Breast epithelium (tissue), 4 donors: ENCODE measurements around the gene CTSL. TPM values are rescaled to one million over a fixed set of nuclear protein-coding genes. Genes with fewer than 3 reads are reported as not detected.

ENCODE experiments used
- DNase-seq, 2 donors: peaks; one replicate each; pipeline ENCODE4 v3.0.0-alpha.2; 2019; ENCODE audit warnings: low spot score in 2 of 2
- H3K27ac ChIP-seq, 2 donors: fragments of 200-600 bp; sonication (generic) in 1 of 2; one replicate each; pipeline ENCODE4 v1.5.1; 2016 to 2019; ENCODE audit warnings: mild to moderate bottlenecking in 1 of 2
- H3K27me3 ChIP-seq, 2 donors: fragments of 200-600 bp; sonication (generic) in 1 of 2; one replicate each; pipeline versions ENCODE4 v1.5.1 to v1.6.0; 2017 to 2019; ENCODE audit warnings: control low read depth in 1 of 2, mild to moderate bottlenecking in 1 of 2
- H3K36me3 ChIP-seq: fragments of 200-600 bp; one replicate; pipeline ENCODE4 v1.5.1; 2019
- H3K4me1 ChIP-seq, 2 donors: fragments of 200-600 bp; sonication (generic); one replicate each; pipeline ENCODE4 v1.5.1; 2016 to 2019; ENCODE audit warnings: control low read depth in 1 of 2
- H3K4me3 ChIP-seq, 3 donors: fragments of 200-600 bp; sonication (generic); 1 replicate in 2 of 3; 2 replicates in 1 of 3; pipeline ENCODE4 v1.5.1; 2016 to 2019; ENCODE audit warnings: mild to moderate bottlenecking in 3 of 3, moderate library complexity in 2 of 3
- H3K9me3 ChIP-seq, 2 donors: fragments of 200-600 bp; sonication (generic) in 1 of 2; one replicate each; pipeline ENCODE4 v1.5.1; 2016 to 2019; ENCODE audit warnings: control low read depth in 1 of 2
- POLR2A ChIP-seq: fragments of 450-650 bp; IDR thresholded peaks from one replicate; pipeline ENCODE4 v1.6.1; 2016; ENCODE audit warnings: antibody characterized with exemption, mild to moderate bottlenecking, moderate library complexity
- POLR2AphosphoS5 ChIP-seq, 3 donors: sonication (generic); formaldehyde crosslinking; IDR thresholded peaks; one replicate each; pipeline ENCODE4 v1.6.1; 2017; ENCODE audit warnings: antibody characterized with exemption in 3 of 3
- intact Hi-C: fragments of 100-400 bp; cut with DNase I; formaldehyde crosslinking; loops from one replicate; pipeline ENCODE4 v1.15.1; 2023; ENCODE audit warnings: low total_unique reads
- total RNA-seq, 3 donors: library from RNA; depleted of rRNA; stranded (reverse); fragments of >200 nt; gene quantifications; one replicate each; pipeline ENCODE4 v1.1.0, GENCODE V29; 2016
- TF ChIP-seq, protein P1 (sequence below), 3 donors: fragments of 450-650 bp; IDR thresholded peaks; one replicate each; pipeline ENCODE4 v1.5.1; 2016 to 2017; ENCODE audit warnings: antibody characterized with exemption in 3 of 3, mild to moderate bottlenecking in 3 of 3, moderate library complexity in 3 of 3

Gene CTSL
- total RNA-seq, 3 donors from 2014 or later = 89.0 to 147 (median 134) TPM

DNA sequence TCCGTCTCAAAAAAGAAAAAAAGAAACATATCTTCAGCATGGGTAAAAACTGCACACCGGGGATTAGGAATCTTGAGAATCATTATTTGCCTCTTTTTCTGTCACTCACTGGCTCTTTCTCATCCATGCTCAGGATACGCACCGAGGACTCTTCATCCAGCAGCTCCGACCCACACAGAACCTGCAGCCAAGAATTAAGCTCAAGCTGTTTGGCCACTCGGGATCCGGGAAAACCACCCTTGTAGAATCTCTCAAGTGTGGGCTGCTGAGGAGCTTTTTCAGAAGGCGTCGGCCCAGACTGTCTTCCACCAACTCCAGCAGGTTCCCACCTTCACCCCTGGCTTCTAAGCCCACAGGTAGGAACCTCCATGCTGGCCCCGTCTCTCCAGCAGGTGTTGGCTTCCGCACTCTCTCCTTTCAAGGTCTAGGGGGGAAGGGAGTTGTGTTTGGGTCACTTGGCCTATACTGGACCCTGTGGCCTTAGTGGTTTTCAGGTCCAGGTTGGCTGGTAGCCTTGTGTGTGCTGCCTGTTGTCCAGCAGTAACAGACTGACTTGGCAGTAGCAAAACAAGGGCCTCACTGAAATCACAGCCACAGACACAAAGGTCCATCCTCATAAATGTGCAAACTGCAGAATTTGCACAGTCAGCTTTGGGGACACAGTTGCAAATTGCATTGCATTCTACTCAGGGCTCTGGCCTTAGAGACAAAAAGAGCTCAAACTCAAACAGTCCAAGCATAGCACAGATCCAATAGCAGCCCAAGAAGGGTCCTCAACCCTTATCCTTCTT, 44.5 kb upstream of the CTSL start:
- Histone ChIP-seq H3K9me3 (no peaks in the 10 kb centered on the region), H3K27ac (no peak overlapping the region), H3K27me3 (peaks cover 0 to 4% of the 10 kb centered on the region in 2 donors), H3K4me1 (no peaks in the 10 kb centered on the region), H3K36me3 (no peaks in the 10 kb centered on the region), H3K4me3 (no peak overlapping the region)
- intact Hi-C loops = no loop called here
- DNase-seq = no peak
- TF ChIP-seq POLR2A (no peak), POLR2AphosphoS5 (IDR thresholded peaks at IDR 0.05) (no peak)
- TF ChIP-seq, protein P1, sequence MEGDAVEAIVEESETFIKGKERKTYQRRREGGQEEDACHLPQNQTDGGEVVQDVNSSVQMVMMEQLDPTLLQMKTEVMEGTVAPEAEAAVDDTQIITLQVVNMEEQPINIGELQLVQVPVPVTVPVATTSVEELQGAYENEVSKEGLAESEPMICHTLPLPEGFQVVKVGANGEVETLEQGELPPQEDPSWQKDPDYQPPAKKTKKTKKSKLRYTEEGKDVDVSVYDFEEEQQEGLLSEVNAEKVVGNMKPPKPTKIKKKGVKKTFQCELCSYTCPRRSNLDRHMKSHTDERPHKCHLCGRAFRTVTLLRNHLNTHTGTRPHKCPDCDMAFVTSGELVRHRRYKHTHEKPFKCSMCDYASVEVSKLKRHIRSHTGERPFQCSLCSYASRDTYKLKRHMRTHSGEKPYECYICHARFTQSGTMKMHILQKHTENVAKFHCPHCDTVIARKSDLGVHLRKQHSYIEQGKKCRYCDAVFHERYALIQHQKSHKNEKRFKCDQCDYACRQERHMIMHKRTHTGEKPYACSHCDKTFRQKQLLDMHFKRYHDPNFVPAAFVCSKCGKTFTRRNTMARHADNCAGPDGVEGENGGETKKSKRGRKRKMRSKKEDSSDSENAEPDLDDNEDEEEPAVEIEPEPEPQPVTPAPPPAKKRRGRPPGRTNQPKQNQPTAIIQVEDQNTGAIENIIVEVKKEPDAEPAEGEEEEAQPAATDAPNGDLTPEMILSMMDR (IDR thresholded peaks at IDR 0.05) = no peak

DNA sequence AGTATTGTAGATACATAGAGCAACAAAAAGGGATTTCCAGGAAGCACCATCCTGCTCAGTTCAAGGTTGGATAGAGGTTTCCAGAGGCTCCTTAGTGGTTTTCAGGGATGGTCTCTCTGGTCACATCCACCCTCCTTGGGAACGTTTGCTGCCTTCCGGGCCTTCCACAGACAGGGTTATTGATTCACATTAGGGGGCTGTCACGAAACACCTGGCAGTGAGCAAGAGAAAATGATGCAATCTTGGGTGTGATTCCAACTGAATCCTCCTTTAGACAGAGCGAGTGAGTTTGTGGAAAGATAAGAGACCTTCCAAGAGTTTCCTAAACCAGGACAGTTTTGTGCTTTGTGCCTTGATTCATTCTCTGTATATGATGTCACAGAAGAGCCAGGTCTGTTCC, 43.8 kb upstream of the CTSL start:
- intact Hi-C loops = no loop called here
- H3K27ac ChIP-seq = no peak overlapping the region
- H3K36me3 ChIP-seq = no peaks in the 10 kb centered on the region
- DNase-seq = no peak
- no peaks in the 10 kb centered on the region for H3K4me1 ChIP-seq
- H3K27me3 ChIP-seq = peaks cover 0 to 4% of the 10 kb centered on the region in 2 donors
- TF ChIP-seq, protein P1 (IDR thresholded peaks at IDR 0.05) = no peak
- no peak overlapping the region for H3K4me3 ChIP-seq
- H3K9me3 ChIP-seq = no peaks in the 10 kb centered on the region

DNA sequence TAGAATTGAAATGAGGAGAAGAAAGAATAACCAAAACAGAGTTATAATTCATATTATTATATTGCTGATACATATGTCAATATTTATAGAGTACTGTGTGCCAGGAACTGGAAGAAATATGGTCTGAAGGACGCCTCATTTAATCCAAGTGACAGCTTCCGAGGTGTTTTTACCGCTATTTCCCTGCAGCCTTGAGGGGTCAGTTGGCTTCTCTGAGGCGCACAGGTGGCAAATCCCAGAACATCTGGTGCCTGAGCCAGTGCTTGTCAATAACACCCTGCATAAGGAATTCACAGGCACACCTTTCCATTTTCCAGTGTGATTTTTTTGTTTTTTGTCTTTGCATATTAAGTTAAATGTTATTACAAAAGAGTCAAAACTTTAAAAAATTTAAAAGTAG, 43.3 kb upstream of the CTSL start:
- DNase-seq = no peak
- TF ChIP-seq, protein P1 (IDR thresholded peaks at IDR 0.05) = no peak
- TF ChIP-seq POLR2A (no peak), POLR2AphosphoS5 (IDR thresholded peaks at IDR 0.05) (no peak)
- no peak overlapping the region for H3K27ac ChIP-seq
- no peaks in the 10 kb centered on the region for H3K9me3 ChIP-seq
- no peaks in the 10 kb centered on the region for H3K27me3 ChIP-seq
- H3K4me1 ChIP-seq = no peaks in the 10 kb centered on the region
- intact Hi-C loops = no loop called here
- no peak overlapping the region for H3K4me3 ChIP-seq
- no peaks in the 10 kb centered on the region for H3K36me3 ChIP-seq

DNA sequence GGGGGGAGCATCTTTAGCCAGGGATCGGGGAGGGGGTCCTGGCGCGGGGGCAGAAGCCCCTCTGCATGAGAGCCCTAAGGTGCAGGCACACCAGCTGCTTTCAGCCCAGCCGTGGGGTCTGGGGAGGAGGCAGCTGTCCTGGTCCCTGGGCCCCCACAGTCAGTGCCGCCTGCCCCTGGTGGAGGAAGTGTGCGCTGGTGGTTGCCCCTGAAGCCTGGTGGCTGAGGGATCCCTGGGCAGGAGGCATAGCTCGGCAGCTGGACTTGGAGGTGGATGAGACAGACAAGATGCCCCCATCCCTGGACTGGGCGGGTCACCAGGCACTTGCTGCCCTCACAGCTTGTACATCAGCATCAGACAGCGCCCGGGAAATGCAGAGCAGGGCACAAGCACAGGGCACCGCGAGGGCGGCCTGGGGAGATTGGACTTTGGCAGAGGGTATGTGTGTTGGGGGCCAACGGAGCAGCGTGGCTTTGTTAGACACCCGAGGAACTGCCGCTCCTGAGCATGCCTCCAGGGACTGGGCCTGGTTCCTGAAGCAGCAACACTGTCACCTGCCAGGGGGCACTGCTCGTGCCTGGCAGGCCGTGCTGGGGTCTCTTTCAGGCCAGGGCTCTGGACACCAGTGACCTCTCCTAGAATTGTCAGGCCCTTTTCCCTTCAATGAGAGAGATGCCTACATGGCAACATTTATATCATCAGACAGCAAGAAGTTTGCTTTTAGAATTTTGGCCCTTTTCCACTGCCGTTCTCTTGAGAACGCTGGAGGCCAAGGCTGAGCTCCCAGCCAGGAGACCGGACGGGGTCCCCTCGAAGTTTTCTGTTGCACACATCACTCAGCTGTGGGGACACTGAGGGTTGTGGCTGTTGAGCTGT, 41.9 kb upstream of the CTSL start:
- no peak overlapping the region for H3K4me3 ChIP-seq
- intact Hi-C loops = no loop called here
- TF ChIP-seq, protein P1 (IDR thresholded peaks at IDR 0.05) = no peak
- TF ChIP-seq POLR2AphosphoS5 (IDR thresholded peaks at IDR 0.05) = no peak
- no peak for TF ChIP-seq POLR2A
- no peaks in the 10 kb centered on the region for H3K4me1 ChIP-seq
- DNase-seq = no peak
- no peaks in the 10 kb centered on the region for H3K27me3 ChIP-seq
- no peak overlapping the region for H3K27ac ChIP-seq
- H3K36me3 ChIP-seq = no peaks in the 10 kb centered on the region
- H3K9me3 ChIP-seq = no peaks in the 10 kb centered on the region
